GM19025 (cell line): Measurements from ENCODE around the gene FKBP1B.
A peak's percentile ranks its signal among the peaks of the same experiment; 100 is the strongest.
"Not testable (repeated sequence)": the region's sequence is repeated elsewhere in the genome, so short reads cannot be mapped to it uniquely, and the experiment has no call there.

Experiments used
- ATAC-seq: cut with Tn5 transposase; IDR thresholded peaks from one replicate; pipeline ENCODE4 v1.9.1; 2021; ENCODE audit warnings: mild to moderate bottlenecking, low read depth, moderate library complexity; ENCODE audit not compliant: unreplicated experiment

The FKBP1B gene

GRCh38 chr2:24022324-24022974 lies 27.1 kb upstream of the FKBP1B start:
- ATAC-seq = no peak

- no peak for ATAC-seq
Measured at GRCh38 chr2:24022975-24023575, 26.5 kb upstream of the FKBP1B start.

- ATAC-seq = no peak
Measured at GRCh38 chr2:24024018-24024417, 25.5 kb upstream of the FKBP1B start.

- ATAC-seq = no peak
Measured at GRCh38 chr2:24024996-24025663, 24.4 kb upstream of the FKBP1B start.

GRCh38 chr2:24026233-24026632 lies 23.3 kb upstream of the FKBP1B start:
- ATAC-seq = no peak

GRCh38 chr2:24038786-24039499 lies 10.6 kb upstream of the FKBP1B start:
- ATAC-seq = no peak

- no peak for ATAC-seq
Measured at GRCh38 chr2:24040511-24040910, 9.0 kb upstream of the FKBP1B start.

GRCh38 chr2:24043133-24043532 lies 6.4 kb upstream of the FKBP1B start:
- not testable (repeated sequence) for ATAC-seq

- no peak for ATAC-seq
Measured at GRCh38 chr2:24045511-24046508, 3.7 kb upstream of the FKBP1B start.

- ATAC-seq = no peak
Measured at GRCh38 chr2:24046599-24046929, 3.0 kb upstream of the FKBP1B start.

GRCh38 chr2:24046930-24047702 lies 2.4 kb upstream of the FKBP1B start, which contains the start of gene WDCP:
Gene WDCP (minus strand): TSS chr2:24047391. CDS start chr2:24039494, 7,897 bp downstream.
- peak; percentile 98 for ATAC-seq

- ATAC-seq = peak; percentile 3
Measured at GRCh38 chr2:24047703-24048033, 1.9 kb upstream of the FKBP1B start.

GRCh38 chr2:24048769-24049484 lies 614 bp upstream of the FKBP1B start:
- ATAC-seq = no peak

- no peak for ATAC-seq
Measured at GRCh38 chr2:24050041-24050979, 769 bp downstream of the FKBP1B start.

GRCh38 chr2:24051833-24052232 lies 2.3 kb downstream of the FKBP1B start:
- no peak for ATAC-seq

GRCh38 chr2:24052951-24053350 lies 3.4 kb downstream of the FKBP1B start:
- ATAC-seq = no peak

- ATAC-seq = no peak
Measured at GRCh38 chr2:24054366-24055010, 4.9 kb downstream of the FKBP1B start.
